ENCODE data around the gene CPS1.

- TF ChIP-seq SUZ12 (IDR thresholded peaks at IDR 0.05; ENCODE audit: extremely low read depth, insufficient read depth, insufficient read length) (no peak), ZNF274 (IDR thresholded peaks at IDR 0.05; ENCODE audit: low read depth, low read length) (no peak), YY1 (IDR thresholded peaks at IDR 0.05; ENCODE audit: insufficient read depth, insufficient read length) (no peak)
Measured at GRCh38 chr2:210527286-210527685, 29.1 kb upstream of the CPS1 start.
